ENCODE data around the gene CHIC2.
"Not testable (repeated sequence)": the region's sequence is repeated elsewhere in the genome, so short reads cannot be mapped to it uniquely, and the experiment has no call there.

Gene CHIC2

DNA sequence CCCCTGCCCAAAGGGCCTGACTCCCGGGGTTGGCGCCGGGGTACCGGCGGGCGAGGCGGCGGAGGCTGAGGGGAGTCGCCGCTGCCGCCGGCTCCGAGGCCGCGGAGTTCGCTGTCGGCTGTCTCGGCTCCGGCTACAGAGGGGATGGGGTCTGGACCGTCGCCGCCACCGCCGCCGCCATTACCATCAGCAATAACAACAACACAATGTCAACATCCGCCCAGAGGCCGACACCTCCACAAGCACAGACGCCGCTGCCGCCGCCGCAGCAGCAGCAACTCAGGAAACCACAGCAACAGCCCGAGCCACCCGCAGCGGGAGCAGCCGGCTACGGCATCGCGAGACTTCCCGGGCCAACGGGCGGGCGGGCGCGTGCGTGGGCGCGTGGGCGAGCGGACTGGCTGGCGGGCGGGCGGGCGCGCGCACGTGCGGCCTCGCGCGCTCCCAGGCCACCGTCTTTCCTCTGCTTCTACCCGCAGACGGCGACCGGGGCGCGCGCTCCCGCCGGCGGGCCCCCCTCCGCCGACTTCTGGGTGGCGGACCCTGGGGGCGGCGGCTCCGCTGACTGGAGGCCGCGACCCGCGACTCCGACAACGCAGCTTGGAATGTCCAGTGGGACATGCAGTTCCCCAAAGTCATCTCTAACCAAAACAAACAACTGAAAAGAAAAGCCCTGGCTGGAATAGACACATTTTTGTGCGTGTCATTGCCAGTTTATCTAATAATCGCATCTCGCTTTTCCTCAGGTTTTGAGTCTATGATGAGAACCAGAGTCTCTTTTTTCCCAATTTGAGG is at the start of gene CHIC2:
Gene CHIC2, minus strand, starts transcription at position 289 of the 795 bp plus-strand sequence. CDS start 305 bp downstream, outside the sequence.
- DNase-seq, result peak; percentile 98

DNA sequence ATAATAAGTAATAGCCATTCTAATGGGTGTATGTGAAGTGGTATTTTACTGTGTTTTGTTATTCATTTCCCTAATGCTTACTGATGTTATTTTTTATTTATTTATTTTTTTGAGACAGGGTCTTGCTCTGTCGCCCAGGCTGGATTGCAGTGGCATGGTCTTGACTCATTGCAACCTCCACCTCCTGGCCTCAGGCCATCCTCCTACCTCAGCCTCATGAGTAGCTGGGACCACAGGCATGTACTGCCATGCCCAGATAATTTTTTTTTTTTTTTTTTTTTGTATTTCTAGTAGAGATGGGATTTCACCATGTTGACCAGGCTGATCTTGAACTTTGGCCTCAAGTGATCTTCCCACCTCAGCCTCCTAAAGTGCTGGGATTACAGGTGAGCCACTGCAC is 48.8 kb upstream of the CHIC2 start:
- not testable (repeated sequence) for DNase-seq

DNA sequence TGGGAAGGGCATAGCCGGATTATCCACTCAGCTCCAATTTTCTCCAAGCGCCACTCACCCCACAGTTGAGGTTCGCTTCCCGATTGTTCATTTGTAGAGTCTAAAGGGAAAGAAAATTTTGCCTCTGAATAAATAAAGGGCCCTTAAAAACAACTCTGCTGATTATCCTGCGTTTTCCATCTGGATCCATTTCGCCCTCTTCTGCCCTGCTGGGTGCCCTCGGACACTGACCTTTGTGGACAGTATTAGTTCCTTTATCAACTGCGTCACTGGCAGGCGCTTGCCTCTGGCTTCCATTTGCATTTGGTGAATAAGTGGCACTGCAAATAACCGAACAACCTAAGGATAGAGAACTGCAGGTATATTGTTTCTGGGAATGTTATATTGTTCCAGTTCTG is 45.6 kb upstream of the CHIC2 start:
- DNase-seq, result no peak

GRCh38 chr4:54109241-54110018 is 45.0 kb upstream of the CHIC2 start:
- no peak for DNase-seq

DNA sequence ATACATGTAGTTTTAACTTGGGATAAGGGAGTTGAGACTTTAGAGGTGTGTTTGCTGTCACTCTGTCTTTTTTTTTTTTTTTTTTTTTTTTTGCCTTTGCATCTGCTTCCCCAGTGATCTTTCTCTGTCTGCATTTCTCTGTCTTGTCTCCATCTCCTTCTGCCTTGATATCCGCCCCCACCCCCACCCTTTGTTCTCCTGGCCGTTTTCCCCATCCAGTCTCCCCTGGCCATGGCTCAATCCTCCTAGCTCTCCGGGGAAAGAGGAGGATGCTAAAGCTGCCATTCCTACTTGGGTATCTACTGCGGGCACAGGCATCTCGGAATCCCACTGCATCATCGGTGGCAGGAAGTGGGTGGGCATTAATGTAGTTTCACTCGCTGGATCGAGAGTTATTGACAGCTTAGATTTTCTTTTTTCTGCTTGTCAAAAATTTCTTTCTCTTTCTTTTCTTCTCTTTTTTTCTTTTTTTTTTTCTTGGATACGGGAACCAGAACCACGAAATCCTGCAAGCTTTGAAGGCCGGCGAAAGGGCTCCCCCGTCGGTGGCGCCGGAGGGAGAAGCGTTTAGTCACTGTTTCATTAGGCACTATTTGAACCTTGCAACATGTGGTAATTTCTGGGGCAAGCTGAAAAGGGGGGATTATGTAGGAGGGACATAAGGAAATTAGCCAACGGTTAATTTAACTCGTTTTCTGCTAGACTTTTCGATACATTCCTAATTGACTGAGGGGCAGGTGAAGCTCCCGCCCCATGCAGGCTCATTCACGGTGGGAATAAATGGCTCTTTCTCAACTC is 43.7 kb upstream of the CHIC2 start:
- DNase-seq, result no peak

- DNase-seq, result no peak
These were observed 40.5 kb upstream of the CHIC2 start for GRCh38 chr4:54104907-54105306.

DNA sequence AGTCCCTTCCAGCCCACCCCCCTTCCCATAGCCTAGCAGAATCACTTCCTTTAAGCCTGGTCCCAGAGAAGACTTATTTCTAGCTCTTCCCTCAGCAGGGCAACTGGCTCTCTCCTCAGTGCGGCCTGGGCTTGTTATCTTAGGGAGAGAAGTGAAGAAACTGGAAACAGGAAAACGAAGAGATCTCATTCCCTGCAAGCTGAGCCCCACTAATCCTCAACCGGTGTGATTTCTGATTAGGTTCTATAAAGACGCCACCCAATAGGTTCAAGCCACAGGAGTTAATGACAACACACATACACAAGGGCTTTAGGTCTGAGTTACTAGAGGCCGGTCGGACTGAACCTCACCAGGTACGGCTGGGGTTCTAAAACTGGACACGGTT is 38.8 kb upstream of the CHIC2 start:
- DNase-seq, result no peak

GRCh38 chr4:54102531-54103106 is 38.2 kb upstream of the CHIC2 start:
- DNase-seq, result no peak

DNA sequence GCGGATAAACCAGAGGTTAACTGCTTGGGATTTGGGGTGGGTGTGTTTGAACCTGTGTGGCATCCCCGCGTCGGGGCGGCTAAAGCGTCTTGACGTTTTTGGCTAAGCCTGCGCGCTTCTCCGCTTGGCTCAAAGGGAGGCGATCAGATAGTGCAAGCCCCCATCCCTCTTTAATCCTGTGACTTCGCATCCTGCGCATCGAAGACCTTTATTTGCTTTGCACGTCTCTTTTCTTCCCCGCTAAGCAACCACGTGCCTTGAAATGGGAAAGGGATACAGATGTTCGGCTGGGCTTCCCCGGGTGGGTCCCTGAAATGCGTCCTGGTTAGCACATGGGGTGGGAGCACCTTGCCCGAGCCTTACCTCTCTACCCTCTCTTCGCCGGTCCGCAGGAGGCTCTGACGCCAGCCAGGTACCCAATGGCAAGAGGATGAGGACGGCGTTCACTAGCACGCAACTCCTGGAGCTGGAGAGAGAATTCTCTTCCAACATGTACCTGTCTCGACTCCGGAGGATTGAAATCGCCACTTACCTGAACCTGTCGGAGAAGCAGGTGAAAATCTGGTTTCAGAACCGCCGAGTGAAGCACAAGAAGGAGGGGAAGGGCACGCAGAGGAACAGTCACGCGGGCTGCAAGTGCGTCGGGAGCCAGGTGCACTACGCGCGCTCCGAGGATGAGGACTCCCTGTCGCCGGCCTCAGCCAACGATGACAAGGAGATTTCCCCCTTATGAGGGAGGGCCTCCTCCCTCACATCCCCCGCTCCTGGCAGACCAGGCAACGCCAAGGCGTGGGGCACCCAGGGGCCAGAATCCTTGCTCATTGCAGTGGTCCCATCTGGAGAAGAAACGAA is 37.0 kb upstream of the CHIC2 start:
- no peak for DNase-seq

DNA sequence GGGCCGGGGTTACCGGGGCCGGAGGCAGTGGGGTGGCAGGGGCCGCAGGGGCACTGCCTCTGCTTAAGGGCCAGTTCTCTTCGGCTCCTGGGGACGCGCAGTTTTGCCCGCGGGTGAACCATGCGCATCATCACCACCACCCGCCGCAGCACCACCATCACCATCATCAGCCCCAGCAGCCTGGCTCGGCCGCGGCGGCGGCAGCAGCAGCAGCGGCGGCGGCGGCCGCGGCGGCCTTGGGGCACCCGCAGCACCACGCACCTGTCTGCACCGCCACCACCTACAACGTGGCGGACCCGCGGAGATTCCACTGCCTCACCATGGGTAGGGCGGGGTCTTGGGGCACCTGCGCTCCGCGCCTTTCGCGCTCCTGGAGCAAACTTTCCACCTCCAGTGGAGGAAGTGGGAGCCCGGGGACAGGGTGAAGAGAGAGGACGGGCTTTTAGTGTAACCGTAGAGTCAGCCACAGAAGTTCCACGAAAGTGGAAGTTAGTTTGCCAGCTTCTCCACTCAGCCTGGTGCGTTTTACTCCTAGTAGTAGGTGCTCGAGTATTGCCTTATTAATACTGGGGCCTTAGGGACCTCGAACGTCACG is 36.3 kb upstream of the CHIC2 start:
- DNase-seq, result no peak

DNA sequence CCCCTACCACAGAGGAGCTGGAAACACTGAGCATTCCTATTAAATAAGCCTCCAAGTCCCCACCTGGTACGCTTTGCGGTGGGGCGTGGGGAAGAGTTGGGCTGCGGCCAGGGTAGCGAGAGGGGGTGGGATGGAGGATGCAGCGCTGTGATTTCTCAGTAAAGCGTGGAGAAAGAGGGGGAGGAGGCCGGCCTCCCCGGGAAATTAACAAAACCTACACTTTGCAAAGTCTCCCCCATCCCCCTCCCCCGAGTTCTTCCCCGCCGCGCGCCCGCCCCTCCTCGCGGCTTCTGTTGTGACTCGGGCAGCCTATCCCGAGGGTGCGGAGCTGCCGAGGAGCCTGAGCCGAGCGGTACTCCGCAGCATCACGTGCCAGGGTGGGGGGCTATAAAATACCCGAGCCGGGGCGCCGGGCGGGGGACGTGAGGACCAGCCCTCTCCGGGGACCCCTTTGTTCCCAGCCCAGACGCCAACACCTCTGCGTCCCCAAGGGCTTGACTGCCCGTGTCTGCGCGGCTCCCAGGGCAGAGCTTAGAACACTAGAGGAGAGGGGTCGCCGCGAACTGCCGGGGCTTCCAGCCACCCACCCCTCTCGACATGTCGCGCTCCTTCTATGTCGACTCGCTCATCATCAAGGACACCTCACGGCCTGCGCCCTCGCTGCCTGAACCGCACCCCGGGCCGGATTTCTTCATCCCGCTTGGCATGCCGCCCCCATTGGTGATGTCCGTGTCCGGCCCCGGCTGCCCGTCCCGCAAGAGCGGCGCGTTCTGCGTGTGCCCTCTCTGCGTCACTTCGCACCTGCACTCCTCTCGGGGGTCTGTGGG is 35.6 kb upstream of the CHIC2 start, which contains the start of gene GSX2:
Gene GSX2, plus strand, starts transcription at position 416 of the 827 bp plus-strand sequence. Its CDS starts 182 bp downstream, at position 598.
- DNase-seq, result no peak

DNA sequence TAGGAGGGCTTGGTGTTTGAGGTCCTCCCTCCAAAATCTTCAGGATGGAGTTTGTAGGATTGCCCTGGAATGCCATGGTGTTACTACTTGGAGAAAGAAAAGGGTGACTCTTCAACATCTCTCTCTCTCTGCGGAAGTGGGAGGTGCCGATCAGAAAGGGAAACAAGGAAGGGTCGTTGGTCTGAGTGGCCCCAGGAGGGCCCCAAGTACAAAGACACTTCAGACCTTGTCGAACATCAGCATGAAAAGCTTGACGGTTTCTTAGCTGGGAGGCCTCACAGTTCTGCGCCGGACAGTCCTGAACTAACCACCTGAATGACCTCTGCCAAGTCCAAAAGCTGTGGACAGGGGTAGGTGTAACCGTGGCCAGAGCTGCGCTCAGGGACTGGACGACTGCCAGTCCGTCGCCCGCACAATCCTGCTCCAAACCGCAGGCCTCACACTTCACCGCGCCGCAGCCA is 34.9 kb upstream of the CHIC2 start:
- no peak for DNase-seq

DNA sequence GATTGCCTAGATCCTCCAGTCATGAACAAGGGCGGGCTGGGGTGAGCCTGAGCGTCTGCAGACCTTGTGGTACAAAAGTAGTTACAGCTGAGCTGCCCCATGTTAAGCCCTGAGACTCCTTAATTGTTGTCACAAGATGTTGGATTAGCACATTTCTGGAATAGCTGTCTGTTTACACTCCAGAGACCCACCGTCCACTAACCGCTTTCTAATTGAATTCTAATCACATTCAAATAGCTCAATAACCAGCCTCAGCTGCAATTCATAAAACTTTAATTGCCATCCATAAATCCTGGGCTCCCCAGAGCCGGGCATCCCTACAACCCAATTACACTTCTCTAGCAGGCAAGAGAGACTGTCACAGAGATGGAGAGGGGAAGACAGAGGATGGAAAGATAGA is 34.0 kb upstream of the CHIC2 start:
- no peak for DNase-seq

- no peak for DNase-seq
These were observed 32.7 kb upstream of the CHIC2 start for GRCh38 chr4:54097152-54097551.

GRCh38 chr4:54096295-54096962 is 32.0 kb upstream of the CHIC2 start:
- DNase-seq, result no peak

- DNase-seq, result no peak
These were observed 30.9 kb upstream of the CHIC2 start for GRCh38 chr4:54095110-54095825.

DNA sequence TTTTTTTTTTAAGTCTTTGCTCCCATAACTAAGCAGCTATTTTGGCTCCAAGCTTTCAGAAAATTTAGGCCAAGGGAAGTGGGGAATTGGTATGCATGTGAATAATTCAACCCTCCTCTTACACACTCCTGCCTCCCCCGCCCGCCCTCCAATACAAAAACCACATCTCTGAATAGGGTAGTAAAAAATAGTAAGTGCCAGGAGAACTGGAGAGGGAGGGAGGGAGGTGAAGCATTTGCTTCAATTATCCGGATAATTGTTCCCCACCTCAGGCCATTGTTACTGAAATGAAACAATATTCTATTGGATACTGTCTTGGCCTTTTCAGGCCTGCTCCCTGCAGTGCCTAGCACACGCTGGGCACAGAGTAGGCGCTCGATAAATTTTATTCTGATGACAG is 30.0 kb upstream of the CHIC2 start:
- DNase-seq, result no peak

GRCh38 chr4:54093324-54094240 is 29.2 kb upstream of the CHIC2 start:
- DNase-seq, result no peak

All from left hindlimb (tissue), 1 donor.